H9 (cell line): ENCODE data around the gene FCHSD2. TPM values are rescaled to one million over a fixed set of nuclear protein-coding genes. Genes with fewer than 3 reads are reported as not detected.
A peak's percentile ranks its signal among the peaks of the same experiment; 100 is the strongest.

Experiments
- DNase-seq: peaks from one replicate; pipeline ENCODE4 v3.0.0-alpha.2; 2017
- H2AFZ ChIP-seq: one replicate; pipeline ENCODE4 v1.6.1; 2013; ENCODE audit warnings: mild to moderate bottlenecking, low read length, control low read depth, moderate library complexity
- H2AK5ac ChIP-seq: 2 replicates; pipeline ENCODE4 v1.6.1; 2013; ENCODE audit warnings: low read length, control low read depth, mixed read lengths; ENCODE audit not compliant: insufficient read length
- H2BK120ac ChIP-seq: one replicate; pipeline ENCODE4 v1.6.1; 2013; ENCODE audit warnings: low read depth, mild to moderate bottlenecking, low read length, control low read depth, inconsistent platforms; ENCODE audit not compliant: poor library complexity, severe bottlenecking
- H2BK12ac ChIP-seq: 2 replicates; pipeline ENCODE4 v1.6.1; 2013; ENCODE audit warnings: low read length, control low read depth, mixed read lengths, low read depth; ENCODE audit not compliant: insufficient read length
- H2BK15ac ChIP-seq: 2 replicates; pipeline ENCODE4 v1.6.1; 2013; ENCODE audit warnings: low read depth, low read length, control low read depth
- H2BK20ac ChIP-seq: one replicate; pipeline ENCODE4 v1.6.1; 2013; ENCODE audit warnings: low read depth, mild to moderate bottlenecking, low read length, control low read depth, inconsistent platforms; ENCODE audit not compliant: poor library complexity, severe bottlenecking
- H2BK5ac ChIP-seq: 2 replicates; pipeline ENCODE4 v1.6.1; 2013; ENCODE audit warnings: low read length, control low read depth, mixed read lengths; ENCODE audit not compliant: insufficient read length
- H3K14ac ChIP-seq: 2 replicates; pipeline ENCODE4 v1.6.1; 2013; ENCODE audit warnings: low read length, control low read depth; ENCODE audit not compliant: insufficient read depth
- H3K18ac ChIP-seq: 2 replicates; pipeline ENCODE4 v1.6.1; 2013; ENCODE audit warnings: low read depth, mild to moderate bottlenecking, mixed read lengths, low read length, control low read depth; ENCODE audit not compliant: insufficient read length
- H3K23ac ChIP-seq: 2 replicates; pipeline ENCODE4 v1.6.1; 2013; ENCODE audit warnings: low read length, control low read depth, mixed read lengths, low read depth; ENCODE audit not compliant: insufficient read length
- H3K23me2 ChIP-seq: 2 replicates; pipeline ENCODE4 v1.6.1; 2013; ENCODE audit warnings: low read depth, mild to moderate bottlenecking, mixed read lengths, low read length, control low read depth; ENCODE audit not compliant: insufficient read length, poor library complexity, severe bottlenecking
- H3K27ac ChIP-seq: 2 replicates; pipeline ENCODE4 v1.5.1; 2013; ENCODE audit warnings: low read length, control low read depth, mixed read lengths, low read depth; ENCODE audit not compliant: insufficient read length
- H3K27me3 ChIP-seq: 2 replicates; pipeline ENCODE4 v1.6.1; 2013; ENCODE audit warnings: low read length, control low read depth, inconsistent platforms; ENCODE audit not compliant: insufficient read depth
- H3K4ac ChIP-seq: 2 replicates; pipeline ENCODE4 v1.6.1; 2013; ENCODE audit warnings: low read depth, mild to moderate bottlenecking, control low read depth, inconsistent platforms, low read length, moderate library complexity
- H3K4me1 ChIP-seq: 2 replicates; pipeline ENCODE4 v1.6.1; 2013; ENCODE audit warnings: low read length, control low read depth, inconsistent platforms; ENCODE audit not compliant: insufficient read depth
- H3K4me2 ChIP-seq: 2 replicates; pipeline ENCODE4 v1.6.1; 2013; ENCODE audit warnings: low read length, control low read depth, mixed read lengths; ENCODE audit not compliant: insufficient read length, insufficient read depth
- H3K56ac ChIP-seq: 2 replicates; pipeline ENCODE4 v1.6.1; 2013; ENCODE audit warnings: low read depth, mild to moderate bottlenecking, mixed read lengths, low read length, control low read depth; ENCODE audit not compliant: insufficient read length
- H3K79me1 ChIP-seq: 2 replicates; pipeline ENCODE4 v1.6.1; 2013; ENCODE audit warnings: low read depth, mild to moderate bottlenecking, moderate library complexity, low read length, control low read depth, inconsistent platforms; ENCODE audit not compliant: insufficient read depth, poor library complexity, severe bottlenecking
- H3K79me2 ChIP-seq: 2 replicates; pipeline ENCODE4 v1.6.1; 2013; ENCODE audit warnings: low read length, control low read depth, inconsistent platforms; ENCODE audit not compliant: insufficient read depth
- H3K9ac ChIP-seq: 2 replicates; pipeline ENCODE4 v1.6.1; 2013; ENCODE audit warnings: low read length, control low read depth, mixed read lengths; ENCODE audit not compliant: insufficient read length; ENCODE audit errors: extremely low read depth
- H3K9me3 ChIP-seq: one replicate; pipeline ENCODE4 v1.6.1; 2013; ENCODE audit warnings: low read depth, low read length, inconsistent platforms; ENCODE audit not compliant: control insufficient read depth
- H3T11ph ChIP-seq: one replicate; pipeline ENCODE4 v1.6.1; 2013; ENCODE audit warnings: mild to moderate bottlenecking, low read length, control low read depth, inconsistent platforms
- H4K20me1 ChIP-seq: one replicate; pipeline ENCODE4 v1.6.1; 2013; ENCODE audit not compliant: control insufficient read depth, insufficient read length, insufficient read depth
- H4K5ac ChIP-seq: 2 replicates; pipeline ENCODE4 v1.6.1; 2013; ENCODE audit warnings: low read depth, mild to moderate bottlenecking, mixed read lengths, low read length, control low read depth; ENCODE audit not compliant: insufficient read length
- H4K8ac ChIP-seq: replicated peaks from 2 replicates; pipeline ENCODE4 v1.6.1; 2013; ENCODE audit warnings: low read length, control low read depth, mixed read lengths, low read depth; ENCODE audit not compliant: insufficient read length
- H4K91ac ChIP-seq: 2 replicates; pipeline ENCODE4 v1.6.1; 2013; ENCODE audit warnings: low read depth, mild to moderate bottlenecking, moderate library complexity, mixed read lengths, low read length, control low read depth; ENCODE audit not compliant: insufficient read length
- H3K27ac Mint-ChIP-seq, 3 experiments: 2 replicates in 2 of 3; 3 replicates in 1 of 3; pipeline ENCODE4 v1.8.0; 2020 to 2021; ENCODE audit warnings: mixed read lengths in 3 of 3, mild to moderate bottlenecking in 1 of 3, moderate library complexity in 1 of 3
- H3K27me3 Mint-ChIP-seq: 2 replicates; pipeline ENCODE4 v1.8.0; 2021; ENCODE audit warnings: low read depth, mild to moderate bottlenecking, moderate library complexity, mixed read lengths
- H3K36me3 Mint-ChIP-seq, 3 experiments: 2 replicates in 2 of 3; 3 replicates in 1 of 3; pipeline ENCODE4 v1.8.0; 2020 to 2021; ENCODE audit warnings: low read depth in 3 of 3, mixed read lengths in 3 of 3; ENCODE audit not compliant: insufficient read depth in 1 of 3
- H3K4me1 Mint-ChIP-seq, 2 experiments: 2 replicates each; pipeline ENCODE4 v1.8.0; 2020; ENCODE audit warnings: mixed read lengths in 2 of 2
- H3K4me3 Mint-ChIP-seq, 2 experiments: 2 replicates in 1 of 2; 3 replicates in 1 of 2; pipeline ENCODE4 v1.8.0; 2020 to 2021; ENCODE audit warnings: mild to moderate bottlenecking in 2 of 2, mixed read lengths in 2 of 2, moderate library complexity in 1 of 2
- H3K9me3 Mint-ChIP-seq, 2 experiments: 2 replicates in 1 of 2; 3 replicates in 1 of 2; pipeline ENCODE4 v1.8.0; 2020; ENCODE audit warnings: mild to moderate bottlenecking in 2 of 2, mixed read lengths in 2 of 2, moderate library complexity in 1 of 2
- CTCF ChIP-seq: fragments of 200-600 bp; sonication (generic); conservative IDR thresholded peaks from 3 replicates; pipeline ENCODE4 v1.8.0; 2021; ENCODE audit warnings: antibody characterized with exemption, mild to moderate bottlenecking
- WGBS: extraction: QIAGEN DNeasy Blood & Tissue Kit; methylation state at CpG from one replicate; pipeline ENCODE4 v1.1.7; 2013; ENCODE audit warnings: missing lambda C conversion rate, low lambda C conversion rate, mixed read lengths; ENCODE audit not compliant: insufficient read length; ENCODE audit errors: extremely low coverage; 5-methylcytosine and 5-hydroxymethylcytosine counted together
- total RNA-seq: library from RNA; stranded (reverse); gene quantifications from 2 replicates; pipeline ENCODE4 v1.2.1, GENCODE V29; 2021

FCHSD2 gene
- total RNA-seq, 1 experiment from 2014 or later, result 17.8 TPM

- Histone ChIP-seq H2BK12ac (no peak overlapping the region), H2AFZ (no peak overlapping the region), H3K4ac (no peak overlapping the region), H3K23ac (no peak overlapping the region), H2AK5ac (no peak overlapping the region), H4K5ac (no peak overlapping the region), H4K20me1 (no peaks in the 10 kb centered on the region), H3K9me3 (no peaks in the 10 kb centered on the region), H3K79me1 (no peaks in the 10 kb centered on the region), H3K4me2 (no peak overlapping the region), H2BK5ac (no peak overlapping the region), H3K56ac (no peak overlapping the region), H3K79me2 (no peaks in the 10 kb centered on the region), H2BK15ac (no peak overlapping the region), H4K8ac (no peak overlapping the region), H3K27me3 (no peaks in the 10 kb centered on the region), H3K4me1 (no peaks in the 10 kb centered on the region), H3K23me2 (no peaks in the 10 kb centered on the region), H3K14ac (no peak overlapping the region), H4K91ac (no peak overlapping the region), H2BK20ac (no peak overlapping the region), H3K18ac (no peak overlapping the region), H3K9ac (no peak overlapping the region), H3T11ph (no peak overlapping the region), H3K27ac (no peak overlapping the region), H2BK120ac (no peak overlapping the region)
- no CpG with 5 or more reads among the region's 5 CpGs for WGBS
- Mint-ChIP-seq H3K4me1 (peaks cover 9 to 12% of the 10 kb centered on the region in 2 experiments), H3K9me3 (no peaks in the 10 kb centered on the region), H3K4me3 (no peak overlapping the region), H3K27me3 (peaks cover 4% of the 10 kb centered on the region; the same call in 1 of the 2 replicates), H3K27ac (peak overlapping the region in 1 of 3 experiments; percentile 49; a peak in 2 of 7 replicates), H3K36me3 (peaks cover 0 to 2% (median 0%) of the 10 kb centered on the region in 3 experiments; a peak in 2 of 7 replicates)
- TF ChIP-seq CTCF, result no peak
- DNase-seq, result no peak
These were observed 312.1 kb downstream of the FCHSD2 start for GRCh38 chr11:72829884-72830533.
